GM12874 (cell line): ENCODE measurements around the gene FAM81A.

Experiments used
- CTCF ChIP-seq: IDR thresholded peaks from 2 replicates; pipeline ENCODE4 v1.5.1; 2011; ENCODE audit warnings: low read depth, mild to moderate bottlenecking, control low read depth, low read length, moderate library complexity; ENCODE audit not compliant: insufficient read depth

FAM81A gene

GRCh38 chr15:59515190-59515589, 77.2 kb downstream of the FAM81A start:
- no peak for TF ChIP-seq CTCF

GRCh38 chr15:59516655-59517461, 78.9 kb downstream of the FAM81A start:
- no peak for TF ChIP-seq CTCF

GRCh38 chr15:59519329-59519728, 81.3 kb downstream of the FAM81A start:
- TF ChIP-seq CTCF: no peak

- TF ChIP-seq CTCF: no peak
Observed at GRCh38 chr15:59521443-59521842, 83.5 kb downstream of the FAM81A start.

- TF ChIP-seq CTCF: no peak
Observed at GRCh38 chr15:59522988-59523461, 85.0 kb downstream of the FAM81A start.

GRCh38 chr15:59523702-59524101, 85.7 kb downstream of the FAM81A start:
- TF ChIP-seq CTCF: no peak

- no peak for TF ChIP-seq CTCF
Observed at GRCh38 chr15:59524331-59524731, 86.3 kb downstream of the FAM81A start.

- no peak for TF ChIP-seq CTCF
Observed at GRCh38 chr15:59528429-59528828, 90.4 kb downstream of the FAM81A start.
